ENCODE results near the gene ZNF595.
"Not testable (repeated sequence)": the region's sequence is repeated elsewhere in the genome, so short reads cannot be mapped to it uniquely, and the experiment has no call there.

DNA sequence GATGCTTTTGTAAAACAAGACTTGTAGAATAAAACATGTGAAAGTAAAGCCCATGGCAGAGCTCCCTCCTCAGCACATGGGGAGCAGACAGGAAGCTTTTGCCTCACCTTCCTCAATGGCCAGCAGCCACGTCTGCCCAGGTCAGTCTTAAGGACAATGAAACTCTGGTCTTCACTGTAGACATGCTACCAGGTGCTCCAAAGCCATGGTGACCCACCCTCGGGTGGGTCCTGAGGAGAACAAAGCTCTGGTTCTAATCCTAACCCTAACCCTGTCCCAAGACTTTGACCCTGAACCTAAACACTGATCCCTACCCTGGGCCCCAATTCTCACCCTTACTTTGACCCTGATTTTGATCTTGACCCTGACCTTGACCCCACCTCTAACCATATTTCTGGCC lies 30.2 kb upstream of the ZNF595 start:
- not testable (repeated sequence) for TF ChIP-seq POLR2A (IDR thresholded peaks at IDR 0.05)
- TF ChIP-seq, protein P1, sequence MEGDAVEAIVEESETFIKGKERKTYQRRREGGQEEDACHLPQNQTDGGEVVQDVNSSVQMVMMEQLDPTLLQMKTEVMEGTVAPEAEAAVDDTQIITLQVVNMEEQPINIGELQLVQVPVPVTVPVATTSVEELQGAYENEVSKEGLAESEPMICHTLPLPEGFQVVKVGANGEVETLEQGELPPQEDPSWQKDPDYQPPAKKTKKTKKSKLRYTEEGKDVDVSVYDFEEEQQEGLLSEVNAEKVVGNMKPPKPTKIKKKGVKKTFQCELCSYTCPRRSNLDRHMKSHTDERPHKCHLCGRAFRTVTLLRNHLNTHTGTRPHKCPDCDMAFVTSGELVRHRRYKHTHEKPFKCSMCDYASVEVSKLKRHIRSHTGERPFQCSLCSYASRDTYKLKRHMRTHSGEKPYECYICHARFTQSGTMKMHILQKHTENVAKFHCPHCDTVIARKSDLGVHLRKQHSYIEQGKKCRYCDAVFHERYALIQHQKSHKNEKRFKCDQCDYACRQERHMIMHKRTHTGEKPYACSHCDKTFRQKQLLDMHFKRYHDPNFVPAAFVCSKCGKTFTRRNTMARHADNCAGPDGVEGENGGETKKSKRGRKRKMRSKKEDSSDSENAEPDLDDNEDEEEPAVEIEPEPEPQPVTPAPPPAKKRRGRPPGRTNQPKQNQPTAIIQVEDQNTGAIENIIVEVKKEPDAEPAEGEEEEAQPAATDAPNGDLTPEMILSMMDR (IDR thresholded peaks at IDR 0.05), result not testable (repeated sequence)

All from uterus (tissue), 2 donors.